ENCODE data around the gene TRABD2A.

Gene TRABD2A

GRCh38 chr2:84847326-84848050 lies 33.4 kb downstream of the TRABD2A start:
- DNase-seq = no peak

GRCh38 chr2:84846741-84847142 lies 34.1 kb downstream of the TRABD2A start:
- DNase-seq = no peak

- no peak for DNase-seq
Measured at GRCh38 chr2:84846041-84846663, 34.7 kb downstream of the TRABD2A start.

- DNase-seq = no peak
Measured at GRCh38 chr2:84844141-84844540, 36.7 kb downstream of the TRABD2A start.

- DNase-seq = no peak
Measured at GRCh38 chr2:84841577-84841976, 39.3 kb downstream of the TRABD2A start.

- DNase-seq = no peak
Measured at GRCh38 chr2:84840306-84840705, 40.6 kb downstream of the TRABD2A start.

GRCh38 chr2:84839851-84840250 lies 41.0 kb downstream of the TRABD2A start:
- no peak for DNase-seq

GRCh38 chr2:84838434-84839145 lies 42.3 kb downstream of the TRABD2A start:
- DNase-seq = no peak

GRCh38 chr2:84836215-84836614 lies 44.7 kb downstream of the TRABD2A start:
- DNase-seq = no peak

GRCh38 chr2:84833481-84834150 lies 47.3 kb downstream of the TRABD2A start:
- no peak for DNase-seq

- DNase-seq = no peak
Measured at GRCh38 chr2:84832772-84833461, 48.0 kb downstream of the TRABD2A start.

- DNase-seq = no peak
Measured at GRCh38 chr2:84830758-84831500, 50.0 kb downstream of the TRABD2A start.

- no peak for DNase-seq
Measured at GRCh38 chr2:84830095-84830494, 50.8 kb downstream of the TRABD2A start.

- DNase-seq = no peak
Measured at GRCh38 chr2:84829693-84830092, 51.2 kb downstream of the TRABD2A start.

GRCh38 chr2:84827978-84828575 lies 52.8 kb downstream of the TRABD2A start:
- no peak for DNase-seq

GRCh38 chr2:84823788-84824187 lies 57.1 kb downstream of the TRABD2A start:
- DNase-seq = no peak

GRCh38 chr2:84823229-84823628 lies 57.7 kb downstream of the TRABD2A start:
- DNase-seq = no peak

- no peak for DNase-seq
Measured at GRCh38 chr2:84821806-84822205, 59.1 kb downstream of the TRABD2A start.

- DNase-seq = no peak
Measured at GRCh38 chr2:84817239-84817655, 63.6 kb downstream of the TRABD2A start.

GRCh38 chr2:84816426-84817026 lies 64.4 kb downstream of the TRABD2A start:
- no peak for DNase-seq

GRCh38 chr2:84815146-84815545 lies 65.7 kb downstream of the TRABD2A start:
- no peak for DNase-seq
